Neural crest cell (in vitro differentiated cells): ENCODE measurements around the gene ANTXRL. TPM values are rescaled to one million over a fixed set of nuclear protein-coding genes. Genes with fewer than 3 reads are reported as not detected.
A peak's percentile ranks its signal among the peaks of the same experiment; 100 is the strongest.

ENCODE experiments used
- DNase-seq: peaks from one replicate; pipeline ENCODE4 v3.0.0; 2021; ENCODE audit warnings: low read depth, mixed read lengths, low spot score
- H3K27ac Mint-ChIP-seq: one replicate; pipeline ENCODE4 v1.8.0; 2021; ENCODE audit warnings: mild to moderate bottlenecking, mixed read lengths; ENCODE audit not compliant: unreplicated experiment
- H3K27me3 Mint-ChIP-seq: 2 replicates; pipeline ENCODE4 v1.8.0; 2021; ENCODE audit warnings: low read depth, mild to moderate bottlenecking, mixed read lengths
- H3K36me3 Mint-ChIP-seq: 2 replicates; pipeline ENCODE4 v1.8.0; 2021; ENCODE audit warnings: low read depth, mild to moderate bottlenecking, mixed read lengths
- H3K4me1 Mint-ChIP-seq: 2 replicates; pipeline ENCODE4 v1.8.0; 2021; ENCODE audit warnings: mixed read lengths
- H3K4me3 Mint-ChIP-seq: one replicate; pipeline ENCODE4 v1.8.0; 2021; ENCODE audit warnings: mild to moderate bottlenecking, mixed read lengths
- H3K9me3 Mint-ChIP-seq: 2 replicates; pipeline ENCODE4 v1.8.0; 2021; ENCODE audit warnings: mixed read lengths
- CTCF ChIP-seq: fragments of 200-600 bp; sonication (generic); conservative IDR thresholded peaks from 2 replicates; pipeline ENCODE4 v1.5.0; 2021; ENCODE audit warnings: antibody characterized with exemption, mild to moderate bottlenecking
- total RNA-seq: library from RNA; stranded (reverse); gene quantifications from 2 replicates; pipeline ENCODE4 v1.2.1, GENCODE V29; 2021

ANTXRL gene
- total RNA-seq, 1 donor from 2014 or later = not detected

- peak overlapping the region; percentile 86 for H3K4me3 Mint-ChIP-seq
- H3K9me3 Mint-ChIP-seq = no peaks in the 10 kb centered on the region
- peaks cover 81% of the 10 kb centered on the region for H3K27me3 Mint-ChIP-seq
- no peak for DNase-seq
- H3K27ac Mint-ChIP-seq = no peak overlapping the region
- TF ChIP-seq CTCF = no peak
- no peaks in the 10 kb centered on the region for H3K36me3 Mint-ChIP-seq
- H3K4me1 Mint-ChIP-seq = peaks cover 15% of the 10 kb centered on the region
Observed at GRCh38 chr10:46283580-46284285, 3.1 kb upstream of the ANTXRL start.

GRCh38 chr10:46284286-46285229, 2.2 kb upstream of the ANTXRL start:
- Mint-ChIP-seq H3K27me3 (peaks cover 79% of the 10 kb centered on the region), H3K4me1 (peaks cover 15% of the 10 kb centered on the region), H3K9me3 (no peaks in the 10 kb centered on the region), H3K4me3 (peak overlapping the region; percentile 86), H3K36me3 (no peaks in the 10 kb centered on the region), H3K27ac (no peak overlapping the region)
- DNase-seq = peak; percentile 61
- no peak for TF ChIP-seq CTCF

GRCh38 chr10:46285300-46285699, 1.5 kb upstream of the ANTXRL start:
- Mint-ChIP-seq H3K9me3 (no peaks in the 10 kb centered on the region), H3K4me3 (peak overlapping the region; percentile 86), H3K27ac (no peak overlapping the region), H3K4me1 (peaks cover 15% of the 10 kb centered on the region), H3K27me3 (peaks cover 79% of the 10 kb centered on the region), H3K36me3 (no peaks in the 10 kb centered on the region)
- TF ChIP-seq CTCF = no peak
- no peak for DNase-seq

- Mint-ChIP-seq H3K9me3 (no peaks in the 10 kb centered on the region), H3K27me3 (peaks cover 79% of the 10 kb centered on the region), H3K27ac (no peak overlapping the region), H3K4me3 (peak overlapping the region; percentile 74), H3K36me3 (no peaks in the 10 kb centered on the region), H3K4me1 (peaks cover 15% of the 10 kb centered on the region)
- TF ChIP-seq CTCF = no peak
- no peak for DNase-seq
Observed at GRCh38 chr10:46285966-46286620, 704 bp upstream of the ANTXRL start.

- H3K27me3 Mint-ChIP-seq = peaks cover 74% of the 10 kb centered on the region
- TF ChIP-seq CTCF = no peak
- H3K4me3 Mint-ChIP-seq = no peak overlapping the region
- no peak for DNase-seq
- no peaks in the 10 kb centered on the region for H3K36me3 Mint-ChIP-seq
- H3K27ac Mint-ChIP-seq = no peak overlapping the region
- H3K4me1 Mint-ChIP-seq = peaks cover 29% of the 10 kb centered on the region
- H3K9me3 Mint-ChIP-seq = no peaks in the 10 kb centered on the region
Observed at GRCh38 chr10:46287846-46288477, 1.2 kb downstream of the ANTXRL start.
